ENCODE measurements around the gene SUCLA2.
"Not testable (repeated sequence)": the region's sequence is repeated elsewhere in the genome, so short reads cannot be mapped to it uniquely, and the experiment has no call there.

Gene SUCLA2

GRCh38 chr13:47945738-47946137 is 55.3 kb downstream of the SUCLA2 start:
- no peak overlapping the region for H3K4me3 ChIP-seq (ENCODE audit: low read depth, low read length)
- no peak for DNase-seq (ENCODE audit: low read depth)
- TF ChIP-seq, protein P1, sequence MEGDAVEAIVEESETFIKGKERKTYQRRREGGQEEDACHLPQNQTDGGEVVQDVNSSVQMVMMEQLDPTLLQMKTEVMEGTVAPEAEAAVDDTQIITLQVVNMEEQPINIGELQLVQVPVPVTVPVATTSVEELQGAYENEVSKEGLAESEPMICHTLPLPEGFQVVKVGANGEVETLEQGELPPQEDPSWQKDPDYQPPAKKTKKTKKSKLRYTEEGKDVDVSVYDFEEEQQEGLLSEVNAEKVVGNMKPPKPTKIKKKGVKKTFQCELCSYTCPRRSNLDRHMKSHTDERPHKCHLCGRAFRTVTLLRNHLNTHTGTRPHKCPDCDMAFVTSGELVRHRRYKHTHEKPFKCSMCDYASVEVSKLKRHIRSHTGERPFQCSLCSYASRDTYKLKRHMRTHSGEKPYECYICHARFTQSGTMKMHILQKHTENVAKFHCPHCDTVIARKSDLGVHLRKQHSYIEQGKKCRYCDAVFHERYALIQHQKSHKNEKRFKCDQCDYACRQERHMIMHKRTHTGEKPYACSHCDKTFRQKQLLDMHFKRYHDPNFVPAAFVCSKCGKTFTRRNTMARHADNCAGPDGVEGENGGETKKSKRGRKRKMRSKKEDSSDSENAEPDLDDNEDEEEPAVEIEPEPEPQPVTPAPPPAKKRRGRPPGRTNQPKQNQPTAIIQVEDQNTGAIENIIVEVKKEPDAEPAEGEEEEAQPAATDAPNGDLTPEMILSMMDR (IDR thresholded peaks at IDR 0.05; ENCODE audit: control insufficient read depth, extremely low read depth, insufficient read depth) = no peak

GRCh38 chr13:47945146-47945545 is 55.9 kb downstream of the SUCLA2 start:
- not testable (repeated sequence) for H3K4me3 ChIP-seq (ENCODE audit: low read depth, low read length); DNase-seq (ENCODE audit: low read depth)

GRCh38 chr13:47934371-47934770 is 66.7 kb downstream of the SUCLA2 start:
- no peak overlapping the region for H3K4me3 ChIP-seq (ENCODE audit: low read depth, low read length)
- no peak for DNase-seq (ENCODE audit: low read depth)
- TF ChIP-seq, protein P1 (IDR thresholded peaks at IDR 0.05; ENCODE audit: control insufficient read depth, extremely low read depth, insufficient read depth) = no peak

DNA sequence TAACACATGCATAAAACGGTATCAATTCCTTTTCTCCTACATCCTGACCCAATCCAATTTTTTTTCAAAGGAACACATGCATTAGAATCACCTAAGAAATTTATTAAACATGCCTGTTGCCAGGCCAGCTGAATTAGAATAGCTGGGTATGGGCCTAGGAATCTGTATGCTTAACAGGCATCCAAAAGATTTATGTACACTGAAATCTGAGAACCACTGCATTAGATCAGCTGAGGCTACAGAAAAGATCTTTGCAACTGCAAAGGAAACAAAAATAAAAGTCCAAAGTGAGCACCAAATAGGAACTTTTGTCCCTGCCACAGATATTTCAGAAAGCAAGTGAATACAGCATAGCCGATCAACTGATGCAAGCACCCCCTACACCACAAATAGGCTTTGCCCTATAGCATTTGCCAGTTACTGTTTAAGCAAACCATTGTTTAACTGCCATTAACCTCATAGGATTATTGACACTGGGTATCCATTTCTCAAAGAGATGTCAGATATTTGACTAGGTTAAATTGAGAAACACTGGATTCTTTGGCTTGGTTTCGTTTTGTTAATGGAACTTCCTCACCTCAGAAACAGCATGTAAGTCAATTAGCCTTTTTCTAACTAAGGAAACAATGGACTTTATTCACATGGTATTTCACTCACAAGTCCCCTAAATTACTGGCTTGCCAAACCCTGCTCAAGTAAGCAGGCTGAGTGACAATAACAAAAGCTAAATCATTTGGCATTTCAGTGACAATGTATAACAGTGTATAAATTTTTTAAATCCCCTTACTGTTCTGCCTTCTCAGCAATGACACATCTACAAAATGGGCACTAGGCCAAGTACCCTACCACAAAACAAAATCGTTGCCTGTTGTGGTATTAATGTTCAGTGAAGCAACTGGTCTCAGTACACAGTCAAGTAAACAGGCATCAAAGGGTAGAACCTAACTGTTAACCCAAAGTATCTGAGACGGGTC is 67.8 kb downstream of the SUCLA2 start:
- no peak overlapping the region for H3K4me3 ChIP-seq (ENCODE audit: low read depth, low read length)
- DNase-seq (ENCODE audit: low read depth) = no peak
- TF ChIP-seq, protein P1 (IDR thresholded peaks at IDR 0.05; ENCODE audit: control insufficient read depth, extremely low read depth, insufficient read depth) = no peak

DNA sequence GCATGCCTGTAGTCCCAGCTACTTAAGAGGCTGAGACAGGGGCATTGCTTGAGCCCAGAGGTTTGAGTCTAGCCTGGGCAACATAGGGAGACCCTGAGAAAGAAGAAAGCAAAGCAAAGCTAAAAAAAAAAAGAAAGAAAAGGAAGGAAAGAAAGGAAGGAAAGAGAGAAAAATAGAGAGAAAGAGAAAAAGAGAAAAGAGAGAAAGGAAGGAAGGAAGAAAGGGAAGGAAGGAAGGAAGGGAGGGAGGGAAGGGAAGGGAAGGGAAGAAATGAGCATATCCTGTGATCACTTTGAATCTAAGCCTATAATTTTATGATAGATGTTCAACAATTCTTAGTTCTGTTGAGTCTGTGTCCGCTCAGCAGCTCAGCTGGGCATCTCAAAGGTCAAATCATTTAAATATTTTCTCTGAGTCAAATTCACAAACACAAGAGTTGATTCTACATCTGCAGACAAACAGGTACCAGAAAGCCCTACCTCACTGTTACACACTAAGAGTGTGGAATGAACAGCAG is 70.4 kb downstream of the SUCLA2 start:
- TF ChIP-seq, protein P1 (IDR thresholded peaks at IDR 0.05; ENCODE audit: control insufficient read depth, extremely low read depth, insufficient read depth) = no peak
- no peak for DNase-seq (ENCODE audit: low read depth)
- H3K4me3 ChIP-seq (ENCODE audit: low read depth, low read length) = no peak overlapping the region

GRCh38 chr13:47929156-47929555 is 71.9 kb downstream of the SUCLA2 start:
- no peak for DNase-seq (ENCODE audit: low read depth)
- H3K4me3 ChIP-seq (ENCODE audit: low read depth, low read length) = no peak overlapping the region
- TF ChIP-seq, protein P1 (IDR thresholded peaks at IDR 0.05; ENCODE audit: control insufficient read depth, extremely low read depth, insufficient read depth) = no peak

- TF ChIP-seq, protein P1 (IDR thresholded peaks at IDR 0.05; ENCODE audit: control insufficient read depth, extremely low read depth, insufficient read depth) = no peak
These were observed 84.0 kb downstream of the SUCLA2 start for GRCh38 chr13:47917022-47917574.

More at GRCh38 chr13:47917022-47917574, 84.0 kb downstream of the SUCLA2 start:
- DNase-seq (ENCODE audit: low read depth) = no peak
- H3K4me3 ChIP-seq (ENCODE audit: low read depth, low read length) = no peak overlapping the region

Measured in LNCaP clone FGC (cell line).